Stimulated activated CD4-positive, alpha-beta T cell treated with anti-CD3 and anti-CD28 coated beads, Interleukin-4, amount 100 ng/mL, for 1 hour (primary cell): ENCODE measurements around the gene TMEM120B.
"Not testable (repeated sequence)": the region's sequence is repeated elsewhere in the genome, so short reads cannot be mapped to it uniquely, and the experiment has no call there.

Source experiments
- DNase-seq: peaks from one replicate; pipeline ENCODE4 v3.0.0-alpha.2; 2020

Gene TMEM120B

GRCh38 chr12:121776190-121777098, 63.9 kb downstream of the TMEM120B start:
- DNase-seq: peak; percentile 95

- DNase-seq: no peak
These were observed 66.2 kb downstream of the TMEM120B start for GRCh38 chr12:121778567-121779421.

GRCh38 chr12:121779422-121779895, 66.9 kb downstream of the TMEM120B start:
- DNase-seq: no peak

- no peak for DNase-seq
These were observed 67.9 kb downstream of the TMEM120B start for GRCh38 chr12:121780429-121780828.

GRCh38 chr12:121781484-121781997, 69.0 kb downstream of the TMEM120B start:
- no peak for DNase-seq

GRCh38 chr12:121781998-121782979, 69.7 kb downstream of the TMEM120B start:
- peak; percentile 79 for DNase-seq

GRCh38 chr12:121783766-121784165, 71.2 kb downstream of the TMEM120B start:
- no peak for DNase-seq

GRCh38 chr12:121784460-121784859, 71.9 kb downstream of the TMEM120B start:
- DNase-seq: no peak

- peak; percentile 52 for DNase-seq
These were observed 73.9 kb downstream of the TMEM120B start for GRCh38 chr12:121786440-121786825.

GRCh38 chr12:121787063-121788025, 74.8 kb downstream of the TMEM120B start:
- no peak for DNase-seq

GRCh38 chr12:121788176-121788818, 75.7 kb downstream of the TMEM120B start:
- DNase-seq: no peak

GRCh38 chr12:121789233-121789781, 76.8 kb downstream of the TMEM120B start:
- peak; percentile 51 for DNase-seq

- DNase-seq: peak; percentile 93
These were observed 77.5 kb downstream of the TMEM120B start for GRCh38 chr12:121789800-121790728.

GRCh38 chr12:121790785-121791184, 78.2 kb downstream of the TMEM120B start:
- DNase-seq: not testable (repeated sequence)

- DNase-seq: no peak
These were observed 79.4 kb downstream of the TMEM120B start for GRCh38 chr12:121791671-121792551.

- peak; percentile 63 for DNase-seq
These were observed 80.3 kb downstream of the TMEM120B start for GRCh38 chr12:121792607-121793439.

GRCh38 chr12:121793440-121793837, 80.9 kb downstream of the TMEM120B start, which contains the start of gene RHOF:
Gene RHOF (minus strand): TSS chr12:121793688. CDS start chr12:121793633, 55 bp downstream.
- peak; percentile 72 for DNase-seq
